ENCODE measurements around the gene PPP1R15B. TPM values are rescaled to one million over a fixed set of nuclear protein-coding genes. Genes with fewer than 3 reads are reported as not detected.

Gene PPP1R15B
- total and polyA plus RNA-seq, 4 donors: 6.8 to 59.9 (median 26.5) TPM

GRCh38 chr1:204355913-204356312 is 55.7 kb downstream of the PPP1R15B start:
- intact Hi-C loops (cut with DNase I): no loop called here
- H3K27ac ChIP-seq (ENCODE audit: low read depth in 1 of 2, low read length in 2 of 2): no peak overlapping the region
- no peaks in the 10 kb centered on the region for H3K4me1 ChIP-seq (ENCODE audit: control insufficient read depth in 1 of 2, insufficient read depth in 2 of 2, low read length in 2 of 2)
- no peaks in the 10 kb centered on the region for H3K36me3 ChIP-seq (ENCODE audit: control insufficient read depth in 1 of 2, insufficient read depth in 2 of 2, low read length in 1 of 2)
- H3K27me3 ChIP-seq (ENCODE audit: control insufficient read depth in 1 of 2, insufficient read depth in 2 of 2, low read length in 1 of 2): no peaks in the 10 kb centered on the region
- no peak for ATAC-seq (ENCODE audit: low FRiP score)
- no peak for DNase-seq
- H3K4me3 ChIP-seq (ENCODE audit: low read length in 2 of 2): no peak overlapping the region
- no peaks in the 10 kb centered on the region for H3K9me3 ChIP-seq (ENCODE audit: control insufficient read depth, low read length)
- WGBS, 2 donors: 87% methylated on average over 4 of the region's 4 CpGs

- intact Hi-C loops (cut with DNase I): no loop called here
- Histone ChIP-seq H3K4me1 (ENCODE audit: control insufficient read depth in 1 of 2, insufficient read depth in 2 of 2, low read length in 2 of 2) (no peaks in the 10 kb centered on the region), H3K36me3 (ENCODE audit: control insufficient read depth in 1 of 2, insufficient read depth in 2 of 2, low read length in 1 of 2) (no peaks in the 10 kb centered on the region), H3K9me3 (ENCODE audit: control insufficient read depth, low read length) (no peaks in the 10 kb centered on the region), H3K27ac (ENCODE audit: low read depth in 1 of 2, low read length in 2 of 2) (no peak overlapping the region), H3K4me3 (ENCODE audit: low read length in 2 of 2) (no peak overlapping the region), H3K27me3 (ENCODE audit: control insufficient read depth in 1 of 2, insufficient read depth in 2 of 2, low read length in 1 of 2) (no peaks in the 10 kb centered on the region)
- DNase-seq (no peak), ATAC-seq (ENCODE audit: low FRiP score) (no peak)
- WGBS, 2 donors: 75 to 76% methylated on average over 6 of the region's 6 CpGs
Observed at GRCh38 chr1:204354579-204354978, 57.0 kb downstream of the PPP1R15B start.

Other genes starting within 250 kb of the PPP1R15B start
- not detected for gene REN, start 245.5 kb downstream of the PPP1R15B start, total RNA-seq
- not detected for gene REN, start 245.5 kb downstream of the PPP1R15B start, polyA plus RNA-seq
- gene KISS1, start 215.3 kb downstream of the PPP1R15B start, total RNA-seq: not detected
- 1 to 10 TPM; 1.3 to 1.6 TPM for gene KISS1, start 215.3 kb downstream of the PPP1R15B start, polyA plus RNA-seq
- not detected for gene GOLT1A, start 197.8 kb downstream of the PPP1R15B start, total RNA-seq
- 10 to 100 TPM in 1 of 2 donors, not detected in 1; 10.5 TPM for gene GOLT1A, start 197.8 kb downstream of the PPP1R15B start, polyA plus RNA-seq
- 10 to 100 TPM in 1 of 2 donors, 1 to 10 TPM in 1; 3.9 to 19.6 TPM for gene PLEKHA6, start 51.9 kb downstream of the PPP1R15B start, total RNA-seq
- gene PLEKHA6, start 51.9 kb downstream of the PPP1R15B start, polyA plus RNA-seq: 1 to 10 TPM in 1 of 2 donors, under 1 TPM in 1; 0.56 to 6.1 TPM
- gene PIK3C2B, start 83.0 kb upstream of the PPP1R15B start, total RNA-seq: 10 to 100 TPM; 41.3 to 87.5 TPM
- gene PIK3C2B, start 83.0 kb upstream of the PPP1R15B start, polyA plus RNA-seq: 10 to 100 TPM in 1 of 2 donors, 1 to 10 TPM in 1; 9.3 to 12.4 TPM
- 100 to 1,000 TPM; 104 to 141 TPM for gene MDM4, start 104.6 kb upstream of the PPP1R15B start, total RNA-seq
- 10 to 100 TPM in 1 of 2 donors, 1 to 10 TPM in 1; 4.8 to 11.0 TPM for gene MDM4, start 104.6 kb upstream of the PPP1R15B start, polyA plus RNA-seq

Data from aorta (tissue), 5 donors.